ENCODE data around the gene ZNF532.

ZNF532 gene

DNA sequence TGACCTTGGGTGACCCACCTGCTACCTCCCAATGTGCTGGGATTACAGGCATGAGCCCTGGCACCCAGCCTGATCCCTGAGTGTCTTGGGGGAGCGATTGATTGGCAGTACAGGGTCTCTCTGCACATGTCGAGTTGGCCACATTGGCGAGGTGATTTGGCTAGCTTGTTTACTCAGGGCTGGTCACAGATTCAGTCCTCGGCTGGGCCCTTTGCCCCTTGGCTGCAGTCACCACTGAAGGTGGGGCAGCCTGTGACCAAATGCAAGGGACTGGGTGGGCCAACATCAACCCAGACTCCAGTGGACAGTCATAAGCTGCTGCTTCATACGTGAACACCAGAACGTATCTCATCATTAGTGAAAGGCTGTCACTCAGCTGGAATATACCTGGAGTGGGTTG, 114.9 kb downstream of the ZNF532 start:
- no peak for DNase-seq (ENCODE audit: low spot score)

DNA sequence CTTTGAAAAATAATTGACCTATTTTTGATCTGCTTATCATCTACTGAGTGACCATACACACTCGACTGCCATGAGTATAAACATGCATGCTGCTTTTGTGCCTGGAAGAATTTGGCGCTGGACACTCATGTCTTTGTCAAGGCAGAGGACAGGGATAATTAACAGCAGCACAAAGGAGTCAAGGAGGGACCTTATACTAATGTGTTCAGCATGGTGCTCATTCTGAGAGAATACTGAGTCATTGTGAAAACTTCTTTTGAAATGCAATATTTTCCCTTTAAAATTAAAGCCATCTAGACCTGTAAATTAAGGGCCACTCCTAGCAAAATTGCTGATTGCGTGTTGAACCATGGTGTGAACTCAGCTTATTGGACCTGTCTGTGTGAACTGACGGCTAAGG, 116.3 kb downstream of the ZNF532 start:
- DNase-seq (ENCODE audit: low spot score) = no peak

DNA sequence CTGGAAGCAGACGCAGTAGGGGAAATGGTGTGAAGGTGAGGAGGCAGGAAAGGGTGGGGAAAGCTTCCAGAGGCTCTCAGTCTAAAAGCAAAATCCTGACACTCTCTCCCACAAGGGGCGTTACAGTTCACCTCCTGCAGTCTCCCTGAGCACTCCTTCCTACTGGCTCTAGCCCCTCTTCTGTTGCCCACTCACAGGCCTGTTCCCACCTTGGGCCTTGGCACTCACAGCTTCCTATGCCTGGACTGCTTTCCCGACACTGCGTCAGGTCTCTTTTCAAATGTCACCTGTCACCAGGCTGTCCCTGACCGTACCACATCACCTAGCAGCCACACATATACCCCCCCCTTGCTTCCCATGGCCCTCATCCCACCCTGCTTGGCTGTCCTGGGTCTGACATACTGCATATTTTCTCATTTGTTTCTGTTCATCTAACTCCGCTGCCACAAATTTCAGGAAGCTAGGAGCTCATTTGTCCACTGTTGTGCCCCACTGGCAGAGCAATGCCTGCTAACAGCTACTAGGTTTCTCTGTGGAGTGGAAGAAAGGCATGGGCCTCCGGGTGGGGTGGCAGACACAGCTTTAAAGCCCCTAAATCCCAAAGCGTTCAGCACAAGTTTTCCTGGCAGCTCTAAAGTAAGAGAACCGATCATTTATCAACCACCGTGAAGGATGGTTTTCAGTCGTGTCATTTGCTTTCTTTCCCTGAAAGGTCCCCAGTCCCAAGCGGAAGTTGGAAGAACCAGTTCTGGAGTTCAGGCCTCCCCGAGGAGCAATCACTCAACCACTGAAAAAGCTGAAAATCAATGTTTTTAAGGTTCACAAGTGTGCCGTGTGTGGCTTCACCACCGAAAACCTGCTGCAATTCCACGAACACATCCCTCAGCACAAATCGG, 118.8 kb downstream of the ZNF532 start:
- no peak for DNase-seq (ENCODE audit: low spot score)

DNA sequence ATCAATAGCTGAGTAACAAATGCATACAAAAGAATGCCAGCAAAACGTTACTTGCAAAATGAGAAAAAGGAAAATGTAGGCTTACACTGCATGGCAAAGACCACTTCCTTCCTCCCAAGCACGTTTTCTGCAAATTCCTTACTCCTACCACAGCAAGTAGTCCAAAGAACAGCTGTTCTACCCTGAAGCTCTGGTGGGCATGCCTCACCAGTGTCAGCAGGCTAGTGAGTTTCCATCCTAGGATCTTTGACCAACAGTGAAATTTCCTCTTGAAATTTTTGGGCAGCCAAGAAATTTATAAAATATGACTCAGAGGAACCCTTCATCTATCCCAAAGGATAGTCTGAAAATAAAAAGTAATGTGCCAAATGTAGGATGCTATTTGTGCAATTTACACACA, 123.9 kb downstream of the ZNF532 start:
- no peak for DNase-seq (ENCODE audit: low spot score)

DNA sequence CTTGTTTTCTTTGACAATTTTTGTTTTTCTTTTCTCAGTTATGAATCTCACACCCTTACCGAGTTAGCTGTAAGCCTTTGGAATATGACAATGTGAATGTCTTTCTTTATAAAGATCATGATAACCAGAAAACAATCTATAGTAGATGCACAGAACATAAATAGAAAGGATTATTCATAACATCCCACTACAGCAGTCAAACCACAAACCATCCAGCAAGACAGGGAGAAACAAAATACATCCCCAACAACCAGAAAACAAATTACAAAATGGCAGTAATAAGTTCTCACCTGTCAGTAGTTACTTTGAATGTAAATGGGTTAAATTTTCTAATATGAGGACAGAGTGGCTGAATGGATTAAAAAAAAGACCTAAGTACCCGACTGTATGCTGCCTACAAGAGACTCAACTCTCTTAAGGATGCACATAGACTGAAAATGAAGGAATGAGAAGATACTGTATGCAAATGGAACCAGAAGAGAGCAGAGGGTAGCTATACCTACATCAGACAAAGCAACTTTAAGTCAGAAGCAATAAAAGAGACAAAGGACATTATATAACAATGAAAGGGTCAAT, 124.6 kb downstream of the ZNF532 start:
- DNase-seq (ENCODE audit: low spot score) = no peak

DNA sequence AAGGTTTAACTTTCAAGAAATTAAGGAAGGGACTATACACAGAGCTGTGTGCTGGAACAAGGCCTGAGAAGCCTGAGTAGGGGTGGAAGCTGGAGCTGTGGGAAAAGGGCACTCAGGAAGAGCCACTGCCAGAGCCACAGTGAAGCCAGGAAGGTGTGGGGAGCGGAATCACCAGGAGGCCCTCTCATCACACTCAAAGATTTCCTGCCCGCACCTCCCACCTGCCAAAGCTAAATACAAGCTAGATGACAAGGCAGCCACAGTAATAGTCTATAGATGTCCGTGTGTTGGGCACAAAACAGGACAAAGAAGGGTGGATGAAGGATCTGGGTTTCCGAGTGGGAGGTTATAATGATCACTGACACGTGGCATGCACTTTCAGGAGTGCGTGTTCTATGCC, 126.0 kb downstream of the ZNF532 start:
- no peak for DNase-seq (ENCODE audit: low spot score)

DNA sequence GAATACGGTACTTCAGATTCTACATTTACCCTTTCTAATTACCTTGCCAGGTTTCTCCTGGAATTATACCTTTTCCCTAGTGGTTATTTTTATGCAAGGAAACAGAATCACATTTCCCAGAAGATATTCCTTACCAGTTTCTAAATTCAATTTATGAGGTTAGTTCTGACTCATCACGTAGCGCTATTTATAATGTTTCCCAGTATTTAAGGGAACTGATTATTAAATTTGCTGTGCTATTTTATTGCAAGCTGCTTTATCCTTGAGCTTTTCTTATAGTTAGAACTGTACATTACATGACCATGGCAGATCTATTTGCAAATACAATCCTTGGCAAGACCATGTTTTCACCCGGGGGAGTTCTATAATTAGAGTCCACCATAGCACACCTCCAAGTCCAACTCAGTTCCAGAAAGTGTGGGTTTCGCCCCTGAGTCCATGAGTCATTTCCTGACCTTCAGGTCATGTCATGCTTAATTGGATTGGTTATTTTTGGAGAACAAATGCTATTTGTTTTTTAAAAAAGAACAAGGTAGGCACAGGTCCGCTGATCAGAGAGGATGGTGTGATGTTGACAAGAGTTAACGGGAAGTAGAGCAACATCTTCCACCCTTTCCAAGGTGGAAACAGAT, 126.6 kb downstream of the ZNF532 start:
- no peak for DNase-seq (ENCODE audit: low spot score)

DNA sequence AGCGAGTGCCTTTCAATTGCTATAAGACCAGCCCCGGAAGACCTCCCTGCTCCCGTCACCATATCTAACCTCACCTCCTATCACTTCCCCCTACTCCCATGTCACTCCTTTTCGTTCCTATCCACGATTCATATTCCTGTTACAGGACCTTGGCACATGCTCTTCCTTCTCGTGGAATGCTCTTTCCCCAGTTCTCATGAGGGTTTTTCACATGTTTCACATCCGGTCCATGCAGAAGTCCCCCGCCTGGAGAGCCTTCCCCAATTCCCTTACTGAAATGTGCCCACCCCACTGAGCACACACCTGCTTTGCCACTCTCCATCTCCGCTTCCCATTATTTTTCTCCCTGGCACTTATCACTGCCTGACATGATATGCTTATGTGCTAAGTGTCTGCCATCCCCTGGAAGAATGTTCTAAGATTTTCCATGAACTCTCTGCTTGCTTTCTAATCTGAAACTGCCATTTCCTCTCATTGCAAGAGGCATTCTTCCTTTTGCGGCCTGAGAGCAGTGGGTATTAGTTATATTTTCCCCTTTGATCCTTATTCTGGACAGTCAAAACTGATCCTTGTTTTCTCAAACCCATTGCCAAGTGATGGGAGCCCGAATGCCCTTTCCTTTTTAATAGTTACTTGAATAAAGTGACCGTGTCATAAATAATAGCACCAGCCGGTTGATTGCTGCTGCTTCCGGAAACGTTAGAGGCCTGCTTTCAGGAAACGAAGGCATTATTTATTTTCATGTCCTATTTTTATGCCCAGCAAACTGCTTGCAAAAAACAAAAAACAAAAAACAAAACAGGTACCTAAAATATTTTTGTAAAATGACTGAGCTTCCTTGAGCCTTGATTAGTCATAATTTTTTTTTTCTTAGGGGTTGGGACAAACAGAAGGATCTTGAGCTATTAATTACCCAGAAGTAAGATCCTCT, 127.9 kb downstream of the ZNF532 start:
- no peak for DNase-seq (ENCODE audit: low spot score)

DNA sequence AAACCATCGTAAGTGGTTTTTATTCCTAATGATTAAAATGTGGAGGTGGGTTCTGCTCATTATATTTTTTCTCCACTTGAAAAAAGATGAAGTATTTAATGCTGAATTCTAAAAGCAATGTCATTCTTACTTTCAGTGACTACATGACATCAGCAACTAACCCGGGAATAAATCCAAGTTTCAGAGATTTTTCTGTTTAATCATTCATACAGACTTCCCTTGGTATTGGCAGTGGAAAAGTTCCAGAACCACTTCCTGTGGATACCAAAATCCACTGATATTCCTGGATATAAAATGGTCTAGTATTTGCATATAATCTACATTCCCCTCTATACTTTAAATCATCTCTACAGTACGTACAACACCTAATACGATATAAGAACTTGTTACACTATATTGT, 128.6 kb downstream of the ZNF532 start:
- no peak for DNase-seq (ENCODE audit: low spot score)

DNA sequence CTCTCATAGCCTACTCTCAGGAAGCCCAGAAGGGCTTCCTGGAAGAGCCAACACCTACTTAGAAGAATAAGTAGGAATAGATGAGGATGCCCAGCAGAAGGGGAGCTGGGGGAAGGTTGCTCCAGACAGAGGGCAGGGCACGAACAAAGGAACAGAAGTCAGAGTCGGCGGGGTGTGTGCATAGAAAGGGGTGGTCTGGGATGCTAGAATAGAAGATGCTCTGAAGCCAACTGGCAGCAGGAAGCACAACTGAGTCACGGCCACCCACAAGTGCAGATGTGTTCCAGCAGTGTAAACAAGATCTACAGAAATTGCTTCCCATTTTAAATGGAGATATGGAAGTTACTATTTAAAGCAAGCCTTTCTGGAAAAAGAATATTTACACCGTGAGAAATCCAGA, 131.0 kb downstream of the ZNF532 start:
- DNase-seq (ENCODE audit: low spot score) = no peak

DNA sequence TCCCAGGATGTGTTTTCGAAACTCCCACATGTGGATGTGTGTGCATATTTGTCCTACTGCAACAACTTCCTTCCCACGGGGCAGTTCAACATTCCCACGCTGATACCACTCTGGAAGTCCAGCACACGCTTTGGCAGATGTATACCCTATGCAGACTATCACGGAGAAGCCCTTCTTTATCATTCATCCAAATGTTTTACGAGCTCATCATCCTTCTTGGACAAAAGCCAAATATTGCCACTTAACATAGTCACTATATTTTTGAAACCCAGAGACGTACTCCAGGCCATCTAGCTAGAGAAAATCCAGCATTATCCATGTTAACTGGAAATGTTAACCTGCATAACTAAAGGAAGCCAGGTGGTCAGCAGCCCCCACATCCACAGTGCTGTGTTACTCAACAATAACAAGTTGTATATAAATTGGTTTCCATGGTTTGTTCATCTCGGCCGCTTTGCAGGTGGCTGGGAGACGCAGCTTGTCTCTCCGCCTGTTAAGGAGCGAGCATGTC, 131.5 kb downstream of the ZNF532 start:
- DNase-seq (ENCODE audit: low spot score) = no peak

DNA sequence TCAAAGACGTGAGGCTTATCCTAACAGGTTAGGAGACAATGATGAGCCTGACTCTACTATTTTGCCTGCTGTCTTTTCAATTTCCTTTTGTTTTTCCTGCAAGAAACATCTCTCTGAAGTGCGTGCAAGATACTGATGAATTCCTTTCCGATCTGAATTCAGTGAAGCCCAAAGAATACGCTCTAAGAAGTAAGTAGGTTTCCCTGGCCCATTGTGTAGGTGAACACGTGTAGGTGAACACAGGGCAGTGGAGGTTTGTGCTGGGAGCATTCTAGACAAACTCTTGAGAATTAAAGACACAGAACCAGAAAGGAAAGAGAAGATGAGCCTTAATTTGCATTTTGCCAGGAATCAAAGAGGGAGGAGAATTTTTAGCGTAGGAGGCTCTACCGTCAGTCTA, 132.0 kb downstream of the ZNF532 start:
- DNase-seq (ENCODE audit: low spot score) = no peak

DNA sequence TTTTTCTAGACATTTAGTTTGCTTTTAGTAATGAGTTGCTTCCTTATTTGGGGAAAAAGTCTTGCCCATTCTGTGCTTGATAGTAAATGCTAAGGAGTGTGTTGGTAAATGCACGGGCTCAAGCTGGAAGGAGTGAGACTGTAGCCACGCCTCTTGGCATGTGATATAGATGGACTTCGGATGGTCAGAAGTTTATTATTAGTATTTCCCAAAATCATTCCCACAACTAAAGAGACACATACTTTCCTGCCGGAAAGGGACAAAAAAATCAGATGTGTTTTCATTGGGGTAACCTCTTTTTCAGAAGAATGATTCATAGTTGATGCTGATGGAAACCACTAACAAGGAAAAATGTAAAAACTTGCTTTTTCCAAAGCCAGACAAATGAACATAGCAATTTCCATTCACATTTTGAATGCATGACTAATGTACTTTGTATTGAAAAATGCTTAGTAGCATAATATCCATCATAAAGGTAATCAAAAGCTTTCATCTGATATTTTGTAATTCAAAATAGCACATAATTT, 133.2 kb downstream of the ZNF532 start:
- DNase-seq (ENCODE audit: low spot score) = no peak

DNA sequence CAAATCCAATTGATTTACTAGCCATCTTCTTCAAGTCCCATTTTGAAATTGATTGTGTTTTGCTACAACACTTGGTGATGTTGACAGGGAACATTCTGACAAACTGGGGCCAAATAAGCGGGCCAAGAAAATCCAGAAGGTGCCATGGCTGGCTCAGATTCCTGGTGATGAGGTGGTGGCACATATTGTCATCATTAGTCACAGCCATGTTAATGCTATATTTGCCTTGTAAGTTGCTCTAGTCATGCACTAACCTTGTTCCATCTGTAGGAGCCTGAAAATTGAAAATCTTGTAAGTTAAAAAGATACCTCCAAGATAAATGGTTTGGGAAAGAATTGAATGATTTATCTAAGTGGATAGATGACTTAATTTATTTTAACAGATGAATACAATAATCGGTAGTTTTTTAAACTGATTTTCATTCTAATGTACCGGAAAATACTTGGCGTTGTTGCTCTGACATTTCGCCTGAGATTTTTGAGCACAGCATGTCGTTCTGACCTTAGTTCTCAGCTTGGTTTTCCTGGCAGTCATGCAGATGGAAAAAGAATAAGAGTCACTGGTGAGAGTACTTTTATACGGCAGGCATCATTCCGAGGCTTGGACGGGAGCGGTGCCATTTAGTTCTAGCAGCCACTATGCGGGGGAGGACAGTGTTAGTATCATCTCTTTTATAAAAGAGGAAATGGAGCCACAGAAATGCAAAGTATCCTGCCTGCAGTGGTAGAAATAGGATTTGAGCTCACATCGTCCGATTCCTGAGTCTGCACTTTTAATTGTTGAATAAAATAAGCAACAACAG, 133.9 kb downstream of the ZNF532 start:
- DNase-seq (ENCODE audit: low spot score) = no peak

DNA sequence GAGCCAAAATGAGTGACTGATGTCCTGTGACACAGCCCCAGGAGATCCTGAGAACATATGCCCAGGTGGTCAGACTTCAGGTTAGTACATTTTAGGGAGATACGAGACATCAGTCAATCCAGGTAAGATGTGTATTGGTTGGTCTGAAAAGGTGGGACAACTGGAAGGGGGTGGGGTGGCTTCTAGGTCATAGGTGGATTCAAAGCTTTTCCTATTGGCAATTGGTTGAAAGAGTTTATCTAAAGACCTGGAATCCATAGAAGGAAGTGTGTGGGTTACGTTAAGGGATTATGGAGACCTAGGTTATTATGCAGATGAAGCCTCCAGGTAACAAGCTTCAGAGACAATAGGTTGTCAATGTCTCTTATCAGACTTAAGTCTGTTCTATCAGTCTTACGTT, 136.5 kb downstream of the ZNF532 start:
- DNase-seq (ENCODE audit: low spot score) = no peak

DNA sequence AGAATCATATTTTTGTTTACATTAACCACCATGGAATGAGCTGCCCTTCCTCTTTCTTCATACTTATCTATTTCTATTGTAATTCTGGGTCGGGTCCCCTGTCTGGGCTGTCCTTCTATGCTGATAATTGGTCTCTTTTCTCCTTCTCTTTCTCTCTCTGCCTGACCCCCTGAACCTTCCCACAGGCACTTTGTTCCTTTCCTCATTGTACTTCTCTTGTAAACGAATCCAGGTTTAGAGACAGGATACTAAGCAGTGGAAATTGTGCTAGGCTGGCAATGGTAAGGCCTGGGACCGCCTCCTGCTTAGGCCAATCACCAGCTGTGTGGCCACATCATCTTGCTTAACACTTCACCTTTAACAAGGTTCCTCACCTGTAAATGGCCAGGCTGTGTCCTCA, 137.0 kb downstream of the ZNF532 start:
- no peak for DNase-seq (ENCODE audit: low spot score)

DNA sequence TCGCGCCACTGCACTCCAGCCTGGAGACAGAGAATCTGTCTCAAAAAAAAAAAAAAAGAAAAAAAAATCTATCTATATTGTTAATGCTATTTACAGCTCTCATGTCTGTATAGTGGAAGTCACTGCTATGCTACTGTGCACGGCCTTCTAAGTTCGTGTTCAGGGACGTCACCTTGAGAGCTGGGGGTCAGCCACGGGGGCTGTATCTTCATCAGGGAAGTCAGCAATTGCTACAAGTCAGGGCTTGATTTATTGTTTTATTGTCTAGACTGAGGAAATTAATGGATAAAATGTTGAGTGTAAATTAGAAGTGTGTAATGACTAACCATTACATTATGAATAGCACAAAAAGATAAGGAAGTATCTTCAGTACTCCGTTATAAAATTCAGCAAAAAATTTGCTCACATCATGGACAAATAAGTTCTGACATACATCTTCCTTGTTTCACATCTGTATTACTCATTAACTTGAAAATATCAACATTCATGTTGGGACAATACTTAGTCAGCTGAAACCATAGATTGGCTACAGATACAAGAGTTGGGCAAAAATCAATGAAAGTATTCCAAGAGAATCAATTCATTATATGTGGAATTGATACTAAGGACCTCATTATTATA, 138.4 kb downstream of the ZNF532 start:
- no peak for DNase-seq (ENCODE audit: low spot score)

DNA sequence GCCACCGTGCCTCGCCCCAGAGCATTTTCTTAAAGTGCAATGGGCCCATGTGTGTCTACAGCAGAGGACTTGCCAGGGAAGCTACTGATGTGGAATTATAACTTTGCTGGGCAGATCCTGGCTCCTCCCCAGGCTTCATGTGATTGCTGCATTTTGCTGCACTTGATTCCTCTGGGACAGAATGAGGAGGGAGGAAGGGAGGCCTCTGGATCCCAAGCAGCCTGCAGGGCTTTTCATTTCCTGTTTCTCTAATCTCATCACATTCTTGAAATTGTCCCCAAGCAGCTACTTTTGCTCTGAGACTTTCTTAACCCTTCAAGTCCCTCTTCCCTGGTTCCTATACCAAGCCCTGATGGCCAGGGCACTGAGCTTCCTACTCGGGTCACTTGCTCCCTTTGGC, 140.6 kb downstream of the ZNF532 start:
- no peak for DNase-seq (ENCODE audit: low spot score)

DNA sequence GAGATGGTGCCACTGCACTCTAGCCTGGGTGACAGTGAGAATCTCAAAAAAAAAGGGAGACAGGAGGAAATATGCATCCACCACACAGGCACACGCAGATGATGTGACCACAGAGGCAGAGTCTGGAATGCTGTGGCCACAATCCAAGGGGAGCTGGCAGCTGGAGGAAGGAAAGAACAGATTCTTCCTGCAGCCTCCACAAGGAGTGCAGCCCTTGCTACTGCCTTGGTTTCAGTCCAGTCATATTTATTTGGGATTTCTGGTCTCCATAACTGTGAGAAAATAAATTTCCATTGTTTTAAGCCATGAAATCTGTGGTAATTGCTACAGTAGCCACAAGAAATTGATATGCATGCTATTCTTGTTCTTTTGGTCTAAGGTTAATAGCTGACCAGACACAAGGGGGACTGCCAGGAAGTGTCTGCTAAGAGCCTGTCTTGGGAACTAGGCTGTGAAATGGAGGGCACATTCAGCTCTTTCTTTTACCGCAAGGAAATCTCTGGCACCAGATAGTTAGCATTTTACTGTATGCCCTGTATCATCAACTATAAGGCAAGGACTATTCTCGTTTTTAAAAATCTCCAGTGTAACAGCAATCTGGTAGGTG, 141.9 kb downstream of the ZNF532 start:
- no peak for DNase-seq (ENCODE audit: low spot score)

Measured in globus pallidus (tissue), 1 donor.